Body of pancreas (tissue), 4 donors: Measurements from ENCODE around the gene ZNF629.

Experiments used
- POLR2A ChIP-seq, 3 donors: fragments of 450-650 bp; IDR thresholded peaks; one replicate each; pipeline ENCODE4 v1.6.1; 2016; ENCODE audit warnings: antibody characterized with exemption in 3 of 3, mild to moderate bottlenecking in 2 of 3
- TF ChIP-seq, protein P1 (sequence below), 7 experiments: fragments of 450-650 bp in 4 of 7; fragments of 200-600 bp in 3 of 7; sonication (generic) in 3 of 7; IDR thresholded peaks; one replicate each; pipeline ENCODE4 v1.5.1; 2016 to 2019; ENCODE audit warnings: antibody characterized with exemption in 7 of 7

DNA sequence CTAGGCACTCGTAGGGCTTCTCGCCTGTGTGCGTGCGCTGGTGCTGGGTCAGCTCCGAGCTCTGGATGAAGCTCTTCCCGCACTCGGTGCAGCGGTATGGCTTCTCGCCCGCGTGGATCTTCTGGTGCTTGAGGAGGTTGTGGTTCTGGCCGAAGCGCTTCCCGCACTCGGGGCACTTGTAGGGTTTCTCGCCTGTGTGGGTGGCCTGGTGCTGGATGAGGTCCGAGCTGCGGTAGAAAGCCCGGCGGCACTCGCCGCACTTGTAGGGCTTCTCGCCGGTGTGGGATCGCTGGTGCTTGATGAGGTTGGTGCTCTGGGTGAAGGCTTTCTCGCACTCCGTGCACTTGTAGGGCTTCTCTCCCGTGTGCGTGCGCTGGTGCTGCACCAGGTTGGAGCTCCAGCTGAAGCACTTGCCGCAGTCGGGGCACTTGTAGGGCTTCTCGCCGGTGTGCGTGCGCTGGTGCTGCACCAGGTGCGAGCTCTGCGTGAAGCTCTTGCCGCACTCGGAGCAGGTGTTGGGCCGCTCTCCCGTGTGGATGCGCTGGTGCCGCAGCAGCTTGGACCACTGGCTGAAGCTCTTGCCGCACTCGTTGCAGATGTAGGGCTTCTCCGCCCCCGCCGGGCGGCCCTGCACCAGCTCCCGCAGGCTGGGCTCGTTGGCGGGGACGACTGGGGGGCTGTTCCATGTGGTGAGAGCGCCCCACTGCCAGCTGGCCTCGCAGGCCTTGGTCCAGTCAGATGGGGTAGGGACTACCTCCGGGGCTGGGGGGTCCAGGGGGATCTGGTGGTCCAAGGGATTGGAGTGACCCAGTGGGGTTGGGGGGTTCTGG is 3.5 kb downstream of the ZNF629 start:
- TF ChIP-seq, protein P1, sequence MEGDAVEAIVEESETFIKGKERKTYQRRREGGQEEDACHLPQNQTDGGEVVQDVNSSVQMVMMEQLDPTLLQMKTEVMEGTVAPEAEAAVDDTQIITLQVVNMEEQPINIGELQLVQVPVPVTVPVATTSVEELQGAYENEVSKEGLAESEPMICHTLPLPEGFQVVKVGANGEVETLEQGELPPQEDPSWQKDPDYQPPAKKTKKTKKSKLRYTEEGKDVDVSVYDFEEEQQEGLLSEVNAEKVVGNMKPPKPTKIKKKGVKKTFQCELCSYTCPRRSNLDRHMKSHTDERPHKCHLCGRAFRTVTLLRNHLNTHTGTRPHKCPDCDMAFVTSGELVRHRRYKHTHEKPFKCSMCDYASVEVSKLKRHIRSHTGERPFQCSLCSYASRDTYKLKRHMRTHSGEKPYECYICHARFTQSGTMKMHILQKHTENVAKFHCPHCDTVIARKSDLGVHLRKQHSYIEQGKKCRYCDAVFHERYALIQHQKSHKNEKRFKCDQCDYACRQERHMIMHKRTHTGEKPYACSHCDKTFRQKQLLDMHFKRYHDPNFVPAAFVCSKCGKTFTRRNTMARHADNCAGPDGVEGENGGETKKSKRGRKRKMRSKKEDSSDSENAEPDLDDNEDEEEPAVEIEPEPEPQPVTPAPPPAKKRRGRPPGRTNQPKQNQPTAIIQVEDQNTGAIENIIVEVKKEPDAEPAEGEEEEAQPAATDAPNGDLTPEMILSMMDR (IDR thresholded peaks at IDR 0.05), result no peak
- no peak for TF ChIP-seq POLR2A (IDR thresholded peaks at IDR 0.05)
